DND-41 (cell line): Measurements from ENCODE around the gene CDAN1.

Source experiments
- ATAC-seq: fragments of 200-7000 bp; cut with Tn5 transposase; 3 replicates; pipeline ENCODE4 v1.9.1; 2021; ENCODE audit warnings: low read depth; ENCODE audit not compliant: insufficient read depth
- DNase-seq: peaks from one replicate; pipeline ENCODE4 v3.0.0-alpha.2; 2020
- H2AFZ ChIP-seq: 2 replicates; pipeline ENCODE4 v1.6.0; 2012; ENCODE audit warnings: low read depth, low read length
- H3K27ac ChIP-seq: 2 replicates; pipeline ENCODE4 v1.5.1; 2012; ENCODE audit warnings: low read length, inconsistent platforms
- H3K27me3 ChIP-seq: fragments of 200-600 bp; sonication (generic); 2 replicates; pipeline ENCODE4 v1.6.0; 2012; ENCODE audit warnings: low read length, mild to moderate bottlenecking, inconsistent platforms; ENCODE audit not compliant: insufficient read depth, poor library complexity
- H3K36me3 ChIP-seq: 2 replicates; pipeline ENCODE4 v1.5.1; 2012; ENCODE audit warnings: low read length, inconsistent platforms; ENCODE audit not compliant: insufficient read depth
- H3K4me1 ChIP-seq: 2 replicates; pipeline ENCODE4 v1.5.1; 2012; ENCODE audit warnings: mild to moderate bottlenecking, low read length; ENCODE audit not compliant: insufficient read depth
- H3K4me2 ChIP-seq: 2 replicates; pipeline ENCODE4 v1.6.0; 2012; ENCODE audit warnings: mild to moderate bottlenecking, moderate library complexity, low read length, inconsistent platforms; ENCODE audit not compliant: insufficient read depth
- H3K4me3 ChIP-seq, 2 experiments: fragments of 200-600 bp in 1 of 2; shearing (Covaris generic) in 1 of 2; 2 replicates each; pipeline ENCODE4 v1.5.1; 2012 to 2016; ENCODE audit warnings: inconsistent platforms in 2 of 2, low read length in 2 of 2, mild to moderate bottlenecking in 2 of 2, low read depth in 1 of 2, moderate library complexity in 1 of 2
- H3K79me2 ChIP-seq: 2 replicates; pipeline ENCODE4 v1.6.0; 2012; ENCODE audit warnings: low read length, inconsistent platforms; ENCODE audit not compliant: insufficient read depth
- H3K9ac ChIP-seq: 2 replicates; pipeline ENCODE4 v1.6.0; 2012; ENCODE audit warnings: low read depth, mild to moderate bottlenecking, inconsistent platforms, low read length, moderate library complexity
- H3K9me3 ChIP-seq: 2 replicates; pipeline ENCODE4 v1.5.1; 2012; ENCODE audit warnings: low read length, moderate library complexity, mild to moderate bottlenecking, inconsistent platforms; ENCODE audit not compliant: insufficient read depth, severe bottlenecking
- H4K20me1 ChIP-seq: 2 replicates; pipeline ENCODE4 v1.6.0; 2012; ENCODE audit warnings: low read length; ENCODE audit not compliant: insufficient read depth
- EZH2 ChIP-seq: IDR thresholded peaks from 3 replicates; pipeline ENCODE4 v1.6.1; 2012; ENCODE audit warnings: borderline replicate concordance, low read depth, mild to moderate bottlenecking, moderate library complexity, low read length, inconsistent platforms; ENCODE audit not compliant: severe bottlenecking
- TF ChIP-seq, protein P1 (sequence below): IDR thresholded peaks from 2 replicates; pipeline ENCODE4 v1.5.1; 2012; ENCODE audit warnings: borderline replicate concordance, low read length, moderate library complexity, mild to moderate bottlenecking; ENCODE audit not compliant: poor library complexity, severe bottlenecking; ENCODE audit errors: extremely low read depth

Gene CDAN1

DNA sequence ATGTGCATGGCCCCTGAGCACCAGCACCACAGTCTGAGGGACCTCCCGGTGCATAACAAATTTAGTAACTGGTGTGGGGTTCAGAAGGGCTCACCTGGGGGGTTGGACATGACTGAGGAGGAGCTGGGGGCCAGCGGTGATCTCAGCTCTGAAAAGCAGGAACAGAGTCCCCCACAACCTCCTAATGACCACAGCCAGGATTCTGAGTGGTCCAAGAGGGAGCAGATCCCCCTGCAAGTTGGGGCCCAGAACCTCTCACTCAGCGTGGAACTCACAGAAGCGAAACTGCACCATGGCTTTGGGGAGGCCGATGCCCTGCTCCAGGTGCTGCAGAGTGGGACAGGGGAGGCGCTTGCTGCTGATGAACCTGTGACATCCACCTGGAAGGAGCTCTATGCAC, 43.0 kb downstream of the CDAN1 start:
- no peak for DNase-seq

DNA sequence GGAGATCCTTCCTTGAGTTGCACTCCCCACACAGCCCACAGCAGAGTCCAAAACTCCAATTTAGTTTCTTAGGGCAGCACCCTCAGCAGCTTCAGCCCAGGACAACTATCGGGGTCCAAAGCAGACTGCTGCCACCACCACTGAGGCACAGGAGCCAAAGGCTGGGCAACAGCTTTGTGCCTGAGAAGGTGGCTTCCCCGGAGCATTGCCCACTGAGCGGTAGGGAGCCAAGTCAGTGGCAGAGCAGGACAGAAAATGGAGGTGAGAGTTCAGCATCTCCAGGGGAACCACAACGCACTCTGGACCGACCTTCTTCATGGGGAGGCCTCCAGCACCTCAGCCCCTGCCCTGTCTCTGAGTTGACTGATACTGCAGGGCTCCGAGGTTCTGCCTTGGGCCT, 43.4 kb downstream of the CDAN1 start:
- ATAC-seq (no peak), DNase-seq (no peak)
- Histone ChIP-seq H3K4me3 (no peak overlapping the region), H3K4me2 (no peak overlapping the region), H3K79me2 (no peaks in the 10 kb centered on the region), H3K27ac (no peak overlapping the region), H3K36me3 (no peaks in the 10 kb centered on the region; the same call in 1 of the 2 replicates), H3K9ac (no peak overlapping the region), H2AFZ (no peak overlapping the region), H4K20me1 (no peaks in the 10 kb centered on the region), H3K4me1 (no peaks in the 10 kb centered on the region), H3K27me3 (no peaks in the 10 kb centered on the region), H3K9me3 (no peaks in the 10 kb centered on the region)
- TF ChIP-seq EZH2, result no peak
- TF ChIP-seq, protein P1, sequence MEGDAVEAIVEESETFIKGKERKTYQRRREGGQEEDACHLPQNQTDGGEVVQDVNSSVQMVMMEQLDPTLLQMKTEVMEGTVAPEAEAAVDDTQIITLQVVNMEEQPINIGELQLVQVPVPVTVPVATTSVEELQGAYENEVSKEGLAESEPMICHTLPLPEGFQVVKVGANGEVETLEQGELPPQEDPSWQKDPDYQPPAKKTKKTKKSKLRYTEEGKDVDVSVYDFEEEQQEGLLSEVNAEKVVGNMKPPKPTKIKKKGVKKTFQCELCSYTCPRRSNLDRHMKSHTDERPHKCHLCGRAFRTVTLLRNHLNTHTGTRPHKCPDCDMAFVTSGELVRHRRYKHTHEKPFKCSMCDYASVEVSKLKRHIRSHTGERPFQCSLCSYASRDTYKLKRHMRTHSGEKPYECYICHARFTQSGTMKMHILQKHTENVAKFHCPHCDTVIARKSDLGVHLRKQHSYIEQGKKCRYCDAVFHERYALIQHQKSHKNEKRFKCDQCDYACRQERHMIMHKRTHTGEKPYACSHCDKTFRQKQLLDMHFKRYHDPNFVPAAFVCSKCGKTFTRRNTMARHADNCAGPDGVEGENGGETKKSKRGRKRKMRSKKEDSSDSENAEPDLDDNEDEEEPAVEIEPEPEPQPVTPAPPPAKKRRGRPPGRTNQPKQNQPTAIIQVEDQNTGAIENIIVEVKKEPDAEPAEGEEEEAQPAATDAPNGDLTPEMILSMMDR, result no peak

More for the DNA sequence above, 43.0 kb downstream of the CDAN1 start:
- H3K9ac ChIP-seq, result no peak overlapping the region
- no peak for ATAC-seq
- no peaks in the 10 kb centered on the region; the same call in 1 of the 2 replicates for H3K36me3 ChIP-seq
- no peak overlapping the region for H3K4me3 ChIP-seq
- TF ChIP-seq, protein P1, result no peak
- no peak for TF ChIP-seq EZH2
- no peak overlapping the region for H3K4me2 ChIP-seq
- no peaks in the 10 kb centered on the region for H3K9me3 ChIP-seq
- no peaks in the 10 kb centered on the region for H3K79me2 ChIP-seq
- no peak overlapping the region for H2AFZ ChIP-seq
- H3K27ac ChIP-seq, result no peak overlapping the region
- H4K20me1 ChIP-seq, result no peaks in the 10 kb centered on the region
- H3K4me1 ChIP-seq, result no peaks in the 10 kb centered on the region
- no peaks in the 10 kb centered on the region for H3K27me3 ChIP-seq

DNA sequence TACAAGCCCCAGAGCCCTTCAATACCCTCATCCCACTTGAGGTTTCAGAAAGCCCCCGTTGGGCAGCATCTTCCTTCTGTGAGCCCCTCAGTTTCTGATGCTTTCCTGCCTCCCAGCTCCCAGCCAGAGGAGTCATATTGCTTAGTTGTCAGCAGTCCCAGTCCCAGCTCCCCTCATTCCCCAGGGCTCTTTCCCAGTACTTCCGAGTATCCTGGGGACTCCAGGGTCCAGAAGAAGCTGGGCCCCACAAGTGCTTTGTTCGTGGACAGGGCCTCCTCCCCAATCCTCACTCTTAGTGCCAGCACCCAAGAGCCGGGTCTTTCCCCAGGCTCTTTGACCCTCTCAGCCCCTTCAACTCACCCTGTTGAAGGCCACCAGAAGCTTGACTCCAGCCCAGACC, 43.9 kb downstream of the CDAN1 start:
- Histone ChIP-seq H3K9me3 (no peaks in the 10 kb centered on the region), H3K36me3 (no peaks in the 10 kb centered on the region; the same call in 1 of the 2 replicates), H3K27ac (no peak overlapping the region), H2AFZ (no peak overlapping the region), H4K20me1 (no peaks in the 10 kb centered on the region), H3K79me2 (no peaks in the 10 kb centered on the region), H3K27me3 (no peaks in the 10 kb centered on the region), H3K9ac (no peak overlapping the region), H3K4me1 (no peaks in the 10 kb centered on the region), H3K4me3 (no peak overlapping the region), H3K4me2 (no peak overlapping the region)
- TF ChIP-seq, protein P1, result no peak
- no peak for TF ChIP-seq EZH2
- ATAC-seq (no peak), DNase-seq (no peak)

DNA sequence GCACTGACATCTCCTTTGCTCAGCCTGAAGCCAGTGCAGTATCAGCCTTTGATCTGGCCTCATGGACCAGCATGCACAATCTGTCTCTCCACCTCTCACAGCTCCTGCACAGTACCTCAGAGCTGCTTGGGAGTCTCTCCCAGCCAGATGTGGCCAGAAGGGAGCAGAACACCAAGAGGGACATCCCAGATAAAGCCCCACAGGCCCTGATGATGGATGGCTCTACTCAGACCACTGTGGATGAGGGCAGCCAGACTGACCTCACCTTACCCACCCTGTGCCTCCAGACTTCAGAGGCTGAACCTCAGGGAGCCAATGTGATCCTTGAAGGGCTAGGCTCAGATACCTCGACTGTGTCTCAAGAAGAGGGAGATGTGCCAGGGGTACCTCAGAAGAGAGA, 44.4 kb downstream of the CDAN1 start:
- ATAC-seq (no peak), DNase-seq (no peak)
- H3K9me3 ChIP-seq, result no peaks in the 10 kb centered on the region
- H3K27ac ChIP-seq, result no peak overlapping the region
- H2AFZ ChIP-seq, result no peak overlapping the region
- no peaks in the 10 kb centered on the region for H4K20me1 ChIP-seq
- H3K27me3 ChIP-seq, result no peaks in the 10 kb centered on the region
- no peaks in the 10 kb centered on the region for H3K79me2 ChIP-seq
- H3K4me3 ChIP-seq, result no peak overlapping the region
- H3K9ac ChIP-seq, result no peak overlapping the region
- H3K36me3 ChIP-seq, result no peaks in the 10 kb centered on the region; the same call in 1 of the 2 replicates
- no peaks in the 10 kb centered on the region for H3K4me1 ChIP-seq
- TF ChIP-seq, protein P1, result no peak
- TF ChIP-seq EZH2, result no peak
- H3K4me2 ChIP-seq, result no peak overlapping the region
